Kidney (tissue), 14 donors: ENCODE measurements around the gene WDR86. TPM values are rescaled to one million over a fixed set of nuclear protein-coding genes. Genes with fewer than 3 reads are reported as not detected.

ENCODE experiments used
- DNase-seq, 5 donors: peaks; one replicate each; pipeline ENCODE4 v3.0.0-alpha.2; 2013 to 2020
- FAIRE-seq: peaks from 2 replicates; lab custom pipeline; 2012; peaks lifted over from hg19 to GRCh38; lab: Jason Lieb, UNC
- H3K27ac ChIP-seq, 2 donors: one replicate each; pipeline ENCODE4 v1.7.0; 2013; ENCODE audit warnings: low read depth in 2 of 2, low read length in 2 of 2, inconsistent platforms in 1 of 2
- H3K27me3 ChIP-seq: one replicate; pipeline ENCODE4 v1.7.1; 2013; ENCODE audit warnings: low read length, inconsistent platforms; ENCODE audit not compliant: control insufficient read depth, insufficient read depth
- H3K36me3 ChIP-seq, 3 donors: one replicate each; pipeline versions ENCODE4 v1.7.0 to v1.7.1; 2013; ENCODE audit warnings: low read length in 3 of 3, control low read depth in 1 of 3, inconsistent platforms in 1 of 3; ENCODE audit not compliant: insufficient read depth in 3 of 3, control insufficient read depth in 2 of 3
- H3K4me1 ChIP-seq, 3 donors: one replicate each; pipeline versions ENCODE4 v1.7.0 to v1.7.1; 2013; ENCODE audit warnings: low read length in 3 of 3, inconsistent platforms in 1 of 3, low read depth in 1 of 3; ENCODE audit not compliant: control insufficient read depth in 2 of 3, insufficient read depth in 2 of 3
- H3K4me3 ChIP-seq, 3 donors: one replicate each; pipeline versions ENCODE4 v1.7.0 to v1.8.1; 2013; ENCODE audit warnings: low read length in 3 of 3, control low read depth in 1 of 3, inconsistent platforms in 1 of 3
- H3K9ac ChIP-seq, 3 donors: one replicate each; pipeline versions ENCODE4 v1.7.0 to v1.7.1; 2013; ENCODE audit warnings: low read length in 3 of 3, control low read depth in 1 of 3, inconsistent platforms in 1 of 3
- H3K9me3 ChIP-seq, 3 donors: one replicate each; pipeline versions ENCODE4 v1.7.0 to v1.7.1; 2013; ENCODE audit warnings: low read length in 3 of 3, control low read depth in 1 of 3, inconsistent platforms in 1 of 3; ENCODE audit not compliant: control insufficient read depth in 2 of 3, insufficient read depth in 1 of 3
- CTCF ChIP-seq: IDR thresholded peaks from 3 replicates; pipeline ENCODE4 v1.5.1; 2012; ENCODE audit warnings: mild to moderate bottlenecking, moderate library complexity, borderline replicate concordance; ENCODE audit not compliant: insufficient read depth; ENCODE audit errors: extremely low read depth
- intact Hi-C: fragments of 100-400 bp; cut with DNase I; formaldehyde crosslinking; loops from one replicate; pipeline ENCODE4 v1.11.1; 2022
- polyA plus RNA-seq: library from polyadenylated mRNA; stranded (reverse); fragments of 350-450 nt; fragmentation: Illumina TruSeq; extraction: RNeasy Lipid Tissue Mini Kit (QIAGEN cat#74804); gene quantifications from one replicate; pipeline ENCODE4 v1.2.3, GENCODE V29; 2014; ENCODE audit warnings: low read depth, low replicate concordance; ENCODE audit not compliant: insufficient read depth
- total RNA-seq: library from RNA; stranded (reverse); fragmentation: NEBNext Ultra II Directional; extraction: Animal tissue kit (Norgen Biotek cat#: 25700); gene quantifications from one replicate; pipeline ENCODE4 v1.2.1, GENCODE V29; 2021
- donor health status: control.
- donor health status: control.
- donor health status: control.
- donor health status: control.
- donor health status: control.
- donor health status: DM: yes; HTN: yes; CAD: no.
- donor health status: Normal renal cell carcinoma (clear cell type).

WDR86 gene
- total and polyA plus RNA-seq, 2 donors from 2014 or later: 1.8 to 5.9 TPM

- H3K9me3 ChIP-seq: no peaks in the 10 kb centered on the region
- H3K27me3 ChIP-seq: no peaks in the 10 kb centered on the region
- peak in 1 of 5 donors; percentile 39 for DNase-seq
- no peak overlapping the region for H3K27ac ChIP-seq
- no peak overlapping the region for H3K9ac ChIP-seq
- no peaks in the 10 kb centered on the region for H3K4me1 ChIP-seq
- H3K4me3 ChIP-seq: no peak overlapping the region
- no peaks in the 10 kb centered on the region for H3K36me3 ChIP-seq
- TF ChIP-seq CTCF: no peak
- FAIRE-seq: no peak
- intact Hi-C loops: loop anchor here (10.0 kb wide), 1 partner anchor 78 kb away; no protein-coding TSS in a partner anchor
These were observed 43.0 kb upstream of the WDR86 start for GRCh38 chr7:151452680-151453325.

GRCh38 chr7:151451626-151452571, 42.1 kb upstream of the WDR86 start:
- FAIRE-seq (no peak), DNase-seq (peak in 1 of 5 donors; percentile 36)
- intact Hi-C loops: loop anchor here (10.0 kb wide), 1 partner anchor 77 kb away; no protein-coding TSS in a partner anchor
- Histone ChIP-seq H3K36me3 (no peaks in the 10 kb centered on the region), H3K27ac (no peak overlapping the region), H3K9ac (no peak overlapping the region), H3K4me3 (no peak overlapping the region), H3K27me3 (no peaks in the 10 kb centered on the region), H3K4me1 (no peaks in the 10 kb centered on the region), H3K9me3 (no peaks in the 10 kb centered on the region)
- TF ChIP-seq CTCF: no peak

GRCh38 chr7:151451156-151451555, 41.3 kb upstream of the WDR86 start:
- FAIRE-seq: no peak
- Histone ChIP-seq H3K4me3 (no peak overlapping the region), H3K27ac (no peak overlapping the region), H3K4me1 (no peaks in the 10 kb centered on the region), H3K36me3 (no peaks in the 10 kb centered on the region), H3K9ac (no peak overlapping the region), H3K9me3 (no peaks in the 10 kb centered on the region), H3K27me3 (no peaks in the 10 kb centered on the region)
- no peak for DNase-seq
- TF ChIP-seq CTCF: no peak
- intact Hi-C loops: loop anchor here (10.0 kb wide), 1 partner anchor 76 kb away; no protein-coding TSS in a partner anchor
